RPMI7951 (cell line): ENCODE data around the gene SLC1A7. TPM values are rescaled to one million over a fixed set of nuclear protein-coding genes. Genes with fewer than 3 reads are reported as not detected.
"Not testable (repeated sequence)": the region's sequence is repeated elsewhere in the genome, so short reads cannot be mapped to it uniquely, and the experiment has no call there.

Experiments used
- DNase-seq: peaks from one replicate; pipeline ENCODE4 v3.0.0-alpha.2; 2012; ENCODE audit warnings: low read depth
- total RNA-seq: library from RNA; depleted of rRNA; stranded (reverse); fragments of >200 nt; shearing (Covaris generic); gene quantifications from 2 replicates; pipeline ENCODE4 v1.2.3, GENCODE V29; 2014; rRNA removed

Gene SLC1A7
- not detected in 2 replicates for total RNA-seq

GRCh38 chr1:53142226-53142853 lies at the start of gene SLC1A7:
TSS of gene SLC1A7 (minus strand) at chr1:53142638. CDS start at chr1:53142449, 189 bp downstream.
- no peak for DNase-seq

- no peak for DNase-seq
Measured at GRCh38 chr1:53190210-53190611, 47.8 kb upstream of the SLC1A7 start.

- DNase-seq = no peak
Measured at GRCh38 chr1:53189061-53189460, 46.6 kb upstream of the SLC1A7 start.

GRCh38 chr1:53188099-53188498 lies 45.7 kb upstream of the SLC1A7 start:
- no peak for DNase-seq

GRCh38 chr1:53187401-53187800 lies 45.0 kb upstream of the SLC1A7 start:
- no peak for DNase-seq

- DNase-seq = no peak
Measured at GRCh38 chr1:53186533-53186932, 44.1 kb upstream of the SLC1A7 start.

GRCh38 chr1:53185955-53186297 lies 43.5 kb upstream of the SLC1A7 start:
- not testable (repeated sequence) for DNase-seq

GRCh38 chr1:53183095-53183990 lies 40.9 kb upstream of the SLC1A7 start:
- DNase-seq = no peak

- DNase-seq = no peak
Measured at GRCh38 chr1:53182716-53183094, 40.3 kb upstream of the SLC1A7 start.

- DNase-seq = peak; percentile 78
Measured at GRCh38 chr1:53182111-53182593, 39.7 kb upstream of the SLC1A7 start.

GRCh38 chr1:53180951-53181350 lies 38.5 kb upstream of the SLC1A7 start:
- no peak for DNase-seq

GRCh38 chr1:53180226-53180625 lies 37.8 kb upstream of the SLC1A7 start:
- DNase-seq = no peak

- DNase-seq = no peak
Measured at GRCh38 chr1:53176452-53177208, 34.2 kb upstream of the SLC1A7 start.

- no peak for DNase-seq
Measured at GRCh38 chr1:53174971-53175913, 32.8 kb upstream of the SLC1A7 start.

GRCh38 chr1:53172426-53173128 lies 30.1 kb upstream of the SLC1A7 start:
- peak; percentile 78 for DNase-seq

- no peak for DNase-seq
Measured at GRCh38 chr1:53166912-53167311, 24.5 kb upstream of the SLC1A7 start.

GRCh38 chr1:53166366-53166765 lies 23.9 kb upstream of the SLC1A7 start:
- no peak for DNase-seq

- DNase-seq = no peak
Measured at GRCh38 chr1:53165408-53165961, 23.0 kb upstream of the SLC1A7 start.

GRCh38 chr1:53163291-53163768 lies 20.9 kb upstream of the SLC1A7 start:
- DNase-seq = no peak

- DNase-seq = no peak
Measured at GRCh38 chr1:53162621-53163020, 20.2 kb upstream of the SLC1A7 start.
